Sigmoid colon (tissue), 7 donors: ENCODE data around the gene SPTBN1. TPM values are rescaled to one million over a fixed set of nuclear protein-coding genes. Genes with fewer than 3 reads are reported as not detected.
A peak's percentile ranks its signal among the peaks of the same experiment; 100 is the strongest.

Experiments used
- DNase-seq: peaks from one replicate; pipeline ENCODE4 v3.0.0-alpha.2; 2019
- H3K27ac ChIP-seq, 4 donors: fragments of 200-600 bp; sonication (generic); one replicate each; pipeline ENCODE4 v1.5.1; 2016 to 2019; ENCODE audit warnings: mild to moderate bottlenecking in 1 of 4
- H3K27me3 ChIP-seq, 3 donors: fragments of 200-600 bp; sonication (generic); one replicate each; pipeline ENCODE4 v1.5.1; 2019; ENCODE audit warnings: mild to moderate bottlenecking in 1 of 3
- H3K36me3 ChIP-seq, 4 donors: fragments of 200-600 bp; sonication (generic); one replicate each; pipeline ENCODE4 v1.5.1; 2016 to 2019
- H3K4me1 ChIP-seq, 4 donors: fragments of 200-600 bp; sonication (generic); one replicate each; pipeline ENCODE4 v1.5.1; 2017 to 2019
- H3K4me3 ChIP-seq, 4 donors: fragments of 200-600 bp; sonication (generic); one replicate each; pipeline ENCODE4 v1.5.1; 2017 to 2019; ENCODE audit warnings: mild to moderate bottlenecking in 2 of 4, moderate library complexity in 1 of 4
- H3K9me3 ChIP-seq, 4 donors: fragments of 200-600 bp in 3 of 4; sonication (generic) in 3 of 4; one replicate each; pipeline versions ENCODE4 v1.5.1 to v1.6.1; 2013 to 2019
- EP300 ChIP-seq, 4 donors: sonication (generic); formaldehyde crosslinking; IDR thresholded peaks; one replicate each; pipeline ENCODE4 v1.6.1; 2017; ENCODE audit warnings: antibody characterized with exemption in 4 of 4
- POLR2A ChIP-seq, 2 donors: fragments of 450-650 bp; IDR thresholded peaks; one replicate each; pipeline ENCODE4 v1.6.1; 2016; ENCODE audit warnings: antibody characterized with exemption in 2 of 2, mild to moderate bottlenecking in 2 of 2, moderate library complexity in 2 of 2
- POLR2AphosphoS5 ChIP-seq, 4 donors: sonication (generic); formaldehyde crosslinking; IDR thresholded peaks; one replicate each; pipeline ENCODE4 v1.6.1; 2017; ENCODE audit warnings: antibody characterized with exemption in 4 of 4
- WGBS, 2 donors: extraction: QIAGEN DNeasy Blood & Tissue Kit; methylation state at CpG; one replicate each; pipeline ENCODE4 v1.1.7; 2013; 5-methylcytosine and 5-hydroxymethylcytosine counted together
- intact Hi-C: fragments of 100-400 bp; cut with DNase I; formaldehyde crosslinking; loops from one replicate; pipeline ENCODE4 v1.15.1; 2023
- polyA plus RNA-seq, 3 donors: library from polyadenylated mRNA; stranded (reverse); fragments of 200-250 nt; gene quantifications; one replicate each; pipeline ENCODE4 v1.2.3, GENCODE V29; 2013
- total RNA-seq, 4 donors: library from RNA; depleted of rRNA; stranded (reverse); fragments of >200 nt; gene quantifications; one replicate each; pipeline ENCODE4 v1.1.0, GENCODE V29; 2016
- TF ChIP-seq, protein P1 (sequence below), 4 experiments: fragments of 450-650 bp in 3 of 4; fragments of 200-600 bp in 1 of 4; IDR thresholded peaks; one replicate each; pipeline ENCODE4 v1.5.1; 2016 to 2019; ENCODE audit warnings: antibody characterized with exemption in 4 of 4, mild to moderate bottlenecking in 3 of 4, moderate library complexity in 2 of 4
- donor health status: healthy with polysubstance abuse.
- donor health status: Bipolar disorder and iron deficiency.
- donor health status: healthy.

The SPTBN1 gene
- total and polyA plus RNA-seq, 7 donors = 23.1 to 273 (median 169) TPM

DNA sequence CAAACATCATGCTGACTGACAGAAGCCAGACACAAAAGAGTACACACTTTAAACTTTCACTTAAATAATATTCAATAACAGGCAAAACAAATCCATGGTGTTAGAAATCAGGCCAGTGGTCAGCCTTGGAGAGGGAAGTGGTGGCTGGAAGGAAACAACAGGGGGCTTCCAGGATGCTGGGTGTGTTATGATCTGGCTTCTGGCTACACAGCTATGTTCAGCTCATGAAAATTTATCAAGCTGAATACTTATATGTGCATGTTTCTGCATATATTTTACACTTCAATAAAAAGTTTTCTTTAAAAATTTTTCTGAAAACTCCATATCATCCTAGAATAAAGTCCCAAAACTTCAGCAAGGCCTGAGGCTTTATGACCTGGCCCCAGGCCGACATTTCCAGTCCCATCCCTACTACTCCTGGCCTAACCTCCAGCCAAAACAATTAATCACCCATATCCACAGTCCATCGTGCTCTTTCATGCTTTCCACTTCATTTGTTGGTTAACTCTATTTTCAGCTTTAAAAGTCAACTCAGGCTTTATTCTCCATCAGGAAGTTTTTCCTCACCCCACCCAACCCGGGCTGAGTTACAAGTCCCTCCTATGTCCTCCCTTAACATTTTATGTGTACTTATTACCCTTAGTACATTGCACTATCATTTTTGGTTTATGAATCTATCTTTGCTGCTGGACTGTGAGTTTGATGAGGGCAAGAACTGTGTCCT, 27.9 kb upstream of the SPTBN1 start:
- DNase-seq = peak; percentile 65
- intact Hi-C loops = no loop called here
- H3K36me3 ChIP-seq = no peaks in the 10 kb centered on the region
- H3K27me3 ChIP-seq = no peaks in the 10 kb centered on the region
- no peak overlapping the region for H3K4me3 ChIP-seq
- TF ChIP-seq POLR2A (IDR thresholded peaks at IDR 0.05) = no peak
- no peak for TF ChIP-seq EP300 (IDR thresholded peaks at IDR 0.05)
- TF ChIP-seq, protein P1, sequence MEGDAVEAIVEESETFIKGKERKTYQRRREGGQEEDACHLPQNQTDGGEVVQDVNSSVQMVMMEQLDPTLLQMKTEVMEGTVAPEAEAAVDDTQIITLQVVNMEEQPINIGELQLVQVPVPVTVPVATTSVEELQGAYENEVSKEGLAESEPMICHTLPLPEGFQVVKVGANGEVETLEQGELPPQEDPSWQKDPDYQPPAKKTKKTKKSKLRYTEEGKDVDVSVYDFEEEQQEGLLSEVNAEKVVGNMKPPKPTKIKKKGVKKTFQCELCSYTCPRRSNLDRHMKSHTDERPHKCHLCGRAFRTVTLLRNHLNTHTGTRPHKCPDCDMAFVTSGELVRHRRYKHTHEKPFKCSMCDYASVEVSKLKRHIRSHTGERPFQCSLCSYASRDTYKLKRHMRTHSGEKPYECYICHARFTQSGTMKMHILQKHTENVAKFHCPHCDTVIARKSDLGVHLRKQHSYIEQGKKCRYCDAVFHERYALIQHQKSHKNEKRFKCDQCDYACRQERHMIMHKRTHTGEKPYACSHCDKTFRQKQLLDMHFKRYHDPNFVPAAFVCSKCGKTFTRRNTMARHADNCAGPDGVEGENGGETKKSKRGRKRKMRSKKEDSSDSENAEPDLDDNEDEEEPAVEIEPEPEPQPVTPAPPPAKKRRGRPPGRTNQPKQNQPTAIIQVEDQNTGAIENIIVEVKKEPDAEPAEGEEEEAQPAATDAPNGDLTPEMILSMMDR (IDR thresholded peaks at IDR 0.05) = no peak
- peak in 2 of 4 donors; percentile 32 to 37 for TF ChIP-seq POLR2AphosphoS5 (IDR thresholded peaks at IDR 0.05)
- H3K27ac ChIP-seq = peak overlapping the region; percentile 27 to 68 (median 48)
- WGBS, 2 donors = 39 to 62% methylated on average over 3 of the region's 3 CpGs
- no peaks in the 10 kb centered on the region for H3K9me3 ChIP-seq
- H3K4me1 ChIP-seq = peaks cover 0 to 37% (median 25%) of the 10 kb centered on the region in 4 donors

DNA sequence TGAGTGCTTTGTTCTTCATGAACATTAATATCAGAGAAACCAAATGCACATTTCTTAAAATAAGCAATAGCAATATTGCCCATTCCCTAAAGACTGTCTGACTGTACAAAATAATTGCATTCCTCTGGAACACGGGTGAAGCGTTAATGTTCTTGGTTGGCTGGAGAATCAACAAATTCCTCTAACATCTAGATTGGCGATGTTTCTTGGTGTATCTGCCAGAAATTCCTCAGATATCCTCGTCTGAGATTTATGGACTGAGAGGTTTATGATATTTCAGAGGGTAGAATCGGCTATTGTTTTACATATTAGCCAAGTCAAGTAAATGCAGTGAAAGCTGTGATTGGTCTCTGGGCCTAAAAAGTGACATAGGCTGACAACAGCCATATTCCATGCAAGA, 27.1 kb upstream of the SPTBN1 start:
- Histone ChIP-seq H3K36me3 (no peaks in the 10 kb centered on the region), H3K9me3 (no peaks in the 10 kb centered on the region), H3K27me3 (no peaks in the 10 kb centered on the region), H3K4me1 (peaks cover 0 to 37% (median 25%) of the 10 kb centered on the region in 4 donors), H3K4me3 (no peak overlapping the region), H3K27ac (peak overlapping the region in 3 of 4 donors; percentile 45 to 68 (median 51))
- intact Hi-C loops = no loop called here
- 74 to 77% methylated on average over 5 of the region's 5 CpGs for WGBS, 2 donors
- TF ChIP-seq, protein P1 (IDR thresholded peaks at IDR 0.05) = no peak
- TF ChIP-seq POLR2A (IDR thresholded peaks at IDR 0.05) (no peak), POLR2AphosphoS5 (IDR thresholded peaks at IDR 0.05) (no peak), EP300 (IDR thresholded peaks at IDR 0.05) (no peak)
- DNase-seq = no peak

DNA sequence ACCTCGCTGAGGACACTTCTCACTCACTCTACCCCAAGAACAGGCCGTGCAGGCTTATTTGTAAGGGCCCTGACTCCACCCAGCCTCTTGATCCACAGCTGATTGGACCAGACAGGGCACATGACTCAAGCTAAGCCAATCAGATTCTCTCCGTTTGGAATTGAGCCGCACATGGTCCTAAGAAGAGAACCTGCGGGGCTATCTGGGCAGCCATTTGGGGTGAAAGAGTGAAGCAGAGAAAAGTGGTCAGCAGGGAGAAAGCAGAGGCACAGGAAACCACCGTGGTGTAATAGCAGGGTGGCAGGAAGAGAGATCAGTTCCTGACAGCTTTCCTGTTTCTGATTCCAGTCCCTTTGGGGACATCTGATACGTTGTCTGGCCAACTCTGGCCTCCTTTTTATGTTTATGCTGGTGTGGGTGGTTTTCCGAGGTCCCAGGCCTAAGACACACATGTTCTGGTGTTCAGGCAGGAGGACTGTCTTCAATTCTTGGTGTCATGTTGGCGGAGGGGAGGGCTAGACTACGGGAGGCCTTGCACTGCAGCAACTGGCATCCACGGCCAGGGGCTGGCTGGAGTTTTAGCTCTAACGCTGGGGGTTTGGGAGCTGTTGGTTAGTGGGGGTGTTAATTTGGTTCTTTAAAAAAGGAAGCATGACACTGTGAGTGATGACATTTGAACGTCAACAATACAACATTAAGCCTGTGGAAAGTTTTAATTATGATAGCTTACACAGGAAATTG, 26.1 kb upstream of the SPTBN1 start:
- no peaks in the 10 kb centered on the region for H3K36me3 ChIP-seq
- intact Hi-C loops = no loop called here

DNA sequence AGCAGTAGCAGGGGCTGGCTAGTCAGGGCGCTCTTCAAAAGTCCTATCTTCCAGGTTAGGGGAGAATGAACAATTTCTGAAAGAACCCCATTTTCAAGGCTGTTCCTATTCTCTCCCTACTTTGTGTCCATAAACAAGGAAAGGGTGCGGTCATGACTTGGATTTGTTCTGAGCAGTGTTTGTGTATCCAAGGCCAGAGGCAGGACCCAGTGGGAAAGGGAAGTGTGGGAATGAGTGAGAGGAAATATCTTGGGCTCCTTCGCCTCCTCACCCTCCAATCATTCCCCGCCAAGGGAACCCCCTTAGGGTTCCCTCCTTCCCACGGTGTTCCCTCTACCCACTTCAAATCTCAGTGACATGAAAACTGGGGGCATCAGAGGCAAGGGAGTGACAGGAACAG, 25.5 kb upstream of the SPTBN1 start:
- intact Hi-C loops = no loop called here
- TF ChIP-seq POLR2AphosphoS5 (IDR thresholded peaks at IDR 0.05) (no peak), EP300 (IDR thresholded peaks at IDR 0.05) (no peak), POLR2A (IDR thresholded peaks at IDR 0.05) (no peak)
- TF ChIP-seq, protein P1 (IDR thresholded peaks at IDR 0.05) = no peak
- no peaks in the 10 kb centered on the region for H3K27me3 ChIP-seq
- no peaks in the 10 kb centered on the region for H3K9me3 ChIP-seq
- no peak overlapping the region for H3K4me3 ChIP-seq
- no peaks in the 10 kb centered on the region for H3K36me3 ChIP-seq
- WGBS, 2 donors = 78 to 83% methylated on average over 5 of the region's 5 CpGs
- peaks cover 0 to 37% (median 25%) of the 10 kb centered on the region in 4 donors for H3K4me1 ChIP-seq
- DNase-seq = no peak
- peak overlapping the region; percentile 29 to 68 (median 48) for H3K27ac ChIP-seq

More for the DNA sequence above, 26.1 kb upstream of the SPTBN1 start:
- Histone ChIP-seq H3K27ac (peak overlapping the region; percentile 29 to 68 (median 48)), H3K27me3 (no peaks in the 10 kb centered on the region), H3K9me3 (no peaks in the 10 kb centered on the region), H3K4me1 (peaks cover 0 to 37% (median 25%) of the 10 kb centered on the region in 4 donors), H3K4me3 (no peak overlapping the region)
- DNase-seq = no peak
- no peak for TF ChIP-seq POLR2AphosphoS5 (IDR thresholded peaks at IDR 0.05)
- TF ChIP-seq POLR2A (IDR thresholded peaks at IDR 0.05) = no peak
- no peak for TF ChIP-seq EP300 (IDR thresholded peaks at IDR 0.05)
- TF ChIP-seq, protein P1 (IDR thresholded peaks at IDR 0.05) = no peak
- 55 to 84% methylated on average over 13 of the region's 13 CpGs for WGBS, 2 donors
